Heart left ventricle (tissue), 16 donors: ENCODE measurements around the gene ZNF783. TPM values are rescaled to one million over a fixed set of nuclear protein-coding genes. Genes with fewer than 3 reads are reported as not detected.

Experiments used
- ATAC-seq, 4 donors: fragments of 200-7000 bp; cut with Tn5 transposase; one replicate each; pipeline ENCODE4 v1.9.1; 2020 to 2022; ENCODE audit warnings: moderate library complexity in 4 of 4, mild to moderate bottlenecking in 3 of 4, moderate number of reproducible peaks in 1 of 4
- DNase-seq, 5 donors: peaks; one replicate each; pipeline ENCODE4 v3.0.0-alpha.2; 2020
- H3K27ac ChIP-seq, 12 donors: fragments of 200-600 bp; sonication (generic) in 4 of 12; one replicate each; pipeline versions ENCODE4 v1.5.0 to v1.8.0; 2016 to 2022; ENCODE audit warnings: mild to moderate bottlenecking in 2 of 12
- H3K27me3 ChIP-seq, 9 donors: fragments of 200-600 bp; sonication (generic) in 2 of 9; one replicate each; pipeline versions ENCODE4 v1.5.1 to v1.8.0; 2016 to 2022; ENCODE audit warnings: mild to moderate bottlenecking in 3 of 9
- H3K36me3 ChIP-seq, 9 donors: fragments of 200-600 bp; sonication (generic) in 2 of 9; one replicate each; pipeline versions ENCODE4 v1.5.0 to v1.8.0; 2018 to 2022; ENCODE audit warnings: mild to moderate bottlenecking in 2 of 9
- H3K4me1 ChIP-seq, 12 donors: fragments of 200-600 bp; sonication (generic) in 4 of 12; one replicate each; pipeline versions ENCODE4 v1.5.0 to v1.8.0; 2016 to 2022; ENCODE audit warnings: mild to moderate bottlenecking in 3 of 12
- H3K4me3 ChIP-seq, 12 donors: fragments of 200-600 bp; sonication (generic) in 4 of 12; one replicate each; pipeline versions ENCODE4 v1.5.0 to v1.8.0; 2017 to 2022; ENCODE audit warnings: mild to moderate bottlenecking in 9 of 12, moderate library complexity in 4 of 12
- H3K9me3 ChIP-seq, 12 donors: fragments of 200-600 bp; sonication (generic) in 4 of 12; one replicate each; pipeline versions ENCODE4 v1.5.0 to v1.8.0; 2016 to 2022; ENCODE audit warnings: mild to moderate bottlenecking in 1 of 12
- CTCF ChIP-seq, 12 donors: fragments of 200-600 bp; sonication (generic) in 4 of 12; IDR thresholded peaks; one replicate each; pipeline versions ENCODE4 v1.5.0 to v1.8.0; 2018 to 2022; ENCODE audit warnings: antibody characterized with exemption in 12 of 12, mild to moderate bottlenecking in 5 of 12
- POLR2A ChIP-seq, 2 donors: fragments of 450-650 bp; IDR thresholded peaks; one replicate each; pipeline ENCODE4 v1.6.1; 2017; ENCODE audit warnings: antibody characterized with exemption in 2 of 2, mild to moderate bottlenecking in 2 of 2, moderate library complexity in 2 of 2
- WGBS, 4 donors: extraction: QIAGEN DNeasy Blood & Tissue Kit in 2 of 4; methylation state at CpG; one replicate each; pipeline versions ENCODE4 v1.1.5 to v1.1.7; 2013 to 2018; 5-methylcytosine and 5-hydroxymethylcytosine counted together
- intact Hi-C, 10 donors: fragments of 100-400 bp; cut with DNase I; formaldehyde crosslinking; loops; one replicate each; pipeline versions ENCODE4 v1.11.1 to v1.14.2; 2022
- polyA plus RNA-seq, 2 donors: library from polyadenylated mRNA; stranded (reverse); fragments of 200-250 nt; gene quantifications; one replicate each; pipeline ENCODE4 v1.2.3, GENCODE V29; 2013
- total RNA-seq, 9 donors: library from RNA; depleted of rRNA in 2 of 9; stranded (reverse); fragments of >200 nt in 2 of 9; fragmentation: NEBNext Ultra II Directional in 3 of 9; extraction: Animal tissue kit (Norgen Biotek cat#: 25700) in 3 of 9; gene quantifications; one replicate each; pipeline versions ENCODE4 v1.1.0 to v1.2.4, GENCODE V29; 2016 to 2023
- donor health status: ischemic (EF 13 %, LVEDD 7.1; RV severe dilation, severe dysfunction).
- donor health status: healthy with polysubstance abuse.
- donor health status: DM: no; HTN: yes; CAD: no.
- donor health status: DM: no; HTN: no; CAD: no.
- donor health status: ischemic (EF 25% LVEDD 6.9; RV normal size, moderate dysfunction).
- donor health status: ischemic (EF 25% LVEDD 5.7; RV mildly dilated, moderate dysfunction).
- donor health status: healthy.
- donor health status: DM: yes; HTN: yes; CAD: no.
- donor health status: ischemic (EF 35%, LVEDD 5.7; RV mildly dilated, moderate dysfunction).
- donor health status: nonischemic (EF 11% LVEDD 7.7; RV severe dilation, severe dysfunction).
- donor health status: DM: yes; HTN: yes; CAD: no.
- donor health status: PGD.
- donor health status: ischemic (EF 29% LVEDD 5.4; RV normal size, mild dysfunction).
- donor health status: nonischemic (EF 23%, LVEDD 6.1; RV moderate dilation, normal function).

Gene ZNF783
- total and polyA plus RNA-seq, 11 donors, result 2.8 to 9.0 (median 3.3) TPM

- TF ChIP-seq POLR2A (IDR thresholded peaks at IDR 0.05), result no peak
- no peak for TF ChIP-seq CTCF (IDR thresholded peaks at IDR 0.05)
- WGBS, 4 donors, result 83 to 88% (median 85%) methylated on average over 16 of the region's 16 CpGs
- peaks cover 0 to 22% (median 4%) of the 10 kb centered on the region in 9 donors for H3K36me3 ChIP-seq
Observed at GRCh38 chr7:149291781-149292461, 29.9 kb downstream of the ZNF783 start.

GRCh38 chr7:149292462-149292823, 30.4 kb downstream of the ZNF783 start:
- intact Hi-C loops, result no loop called here
- DNase-seq, result no peak
- WGBS, 4 donors, result 78 to 84% (median 80%) methylated on average over 9 of the region's 9 CpGs
- Histone ChIP-seq H3K36me3 (peaks cover 0 to 22% (median 4%) of the 10 kb centered on the region in 9 donors), H3K27me3 (no peaks in the 10 kb centered on the region), H3K4me1 (peaks cover 0 to 13% (median 1%) of the 10 kb centered on the region in 12 donors), H3K27ac (no peak overlapping the region), H3K9me3 (no peaks in the 10 kb centered on the region), H3K4me3 (no peak overlapping the region)
- TF ChIP-seq CTCF (IDR thresholded peaks at IDR 0.05) (no peak), POLR2A (IDR thresholded peaks at IDR 0.05) (no peak)
- ATAC-seq, result no peak

More at GRCh38 chr7:149291781-149292461, 29.9 kb downstream of the ZNF783 start:
- Histone ChIP-seq H3K9me3 (no peaks in the 10 kb centered on the region), H3K27me3 (no peaks in the 10 kb centered on the region), H3K27ac (no peak overlapping the region), H3K4me1 (peaks cover 0 to 13% (median 1%) of the 10 kb centered on the region in 12 donors), H3K4me3 (no peak overlapping the region)
- intact Hi-C loops, result no loop called here
- DNase-seq (no peak), ATAC-seq (no peak)

GRCh38 chr7:149293338-149293737, 31.3 kb downstream of the ZNF783 start:
- Histone ChIP-seq H3K27ac (no peak overlapping the region), H3K9me3 (no peaks in the 10 kb centered on the region), H3K4me3 (no peak overlapping the region), H3K27me3 (no peaks in the 10 kb centered on the region), H3K36me3 (peaks cover 0 to 21% (median 4%) of the 10 kb centered on the region in 9 donors), H3K4me1 (peaks cover 0 to 13% (median 1%) of the 10 kb centered on the region in 12 donors)
- 92 to 99% (median 95%) methylated on average over 4 to 9 of the region's 9 CpGs for WGBS, 4 donors
- DNase-seq, result no peak
- intact Hi-C loops, result no loop called here
- ATAC-seq, result no peak
- TF ChIP-seq CTCF (IDR thresholded peaks at IDR 0.05) (no peak), POLR2A (IDR thresholded peaks at IDR 0.05) (no peak)

- intact Hi-C loops, result no loop called here
Observed at GRCh38 chr7:149293946-149294633, 32.1 kb downstream of the ZNF783 start.

More at GRCh38 chr7:149293946-149294633, 32.1 kb downstream of the ZNF783 start:
- no peak overlapping the region for H3K4me3 ChIP-seq
- no peak overlapping the region for H3K27ac ChIP-seq
- DNase-seq, result no peak
- H3K9me3 ChIP-seq, result no peaks in the 10 kb centered on the region
- no peak for ATAC-seq
- peaks cover 0 to 17% (median 4%) of the 10 kb centered on the region in 9 donors for H3K36me3 ChIP-seq
- peaks cover 0 to 13% (median 1%) of the 10 kb centered on the region in 12 donors for H3K4me1 ChIP-seq
- H3K27me3 ChIP-seq, result no peaks in the 10 kb centered on the region
- WGBS, 4 donors, result 92 to 96% (median 95%) methylated on average over 10 to 15 of the region's 15 CpGs
- TF ChIP-seq POLR2A (IDR thresholded peaks at IDR 0.05), result no peak
- TF ChIP-seq CTCF (IDR thresholded peaks at IDR 0.05), result no peak
